Parathyroid adenoma (tissue), 2 donors: ENCODE results near the gene GRK3.

Experiments
- H2AFZ ChIP-seq: fragments of 300-600 bp; sonication (generic); one replicate; pipeline ENCODE4 v1.7.0; 2017; ENCODE audit warnings: antibody characterized with exemption, mild to moderate bottlenecking
- H3K27ac ChIP-seq: fragments of 300-600 bp; sonication (generic); one replicate; pipeline ENCODE4 v1.7.0; 2017
- H3K27me3 ChIP-seq: fragments of 300-600 bp; sonication (generic); one replicate; pipeline ENCODE4 v1.7.0; 2017; ENCODE audit warnings: low read length; ENCODE audit not compliant: control insufficient read depth, insufficient read depth
- H3K36me3 ChIP-seq: fragments of 300-600 bp; sonication (generic); one replicate; pipeline ENCODE4 v1.7.0; 2017; ENCODE audit warnings: low read length; ENCODE audit not compliant: control insufficient read depth, insufficient read depth
- H3K4me1 ChIP-seq: fragments of 300-600 bp; sonication (generic); one replicate; pipeline ENCODE4 v1.7.0; 2017; ENCODE audit warnings: control low read depth
- H3K4me2 ChIP-seq: fragments of 300-600 bp; sonication (generic); one replicate; pipeline ENCODE4 v1.7.0; 2017; ENCODE audit warnings: low read length
- H3K4me3 ChIP-seq: fragments of 300-600 bp; sonication (generic); one replicate; pipeline ENCODE4 v1.7.0; 2017; ENCODE audit warnings: low read depth, low read length
- H3K79me2 ChIP-seq: fragments of 300-600 bp; sonication (generic); one replicate; pipeline ENCODE4 v1.7.0; 2017; ENCODE audit warnings: control low read depth
- H3K9ac ChIP-seq: fragments of 300-600 bp; sonication (generic); one replicate; pipeline ENCODE4 v1.7.0; 2017; ENCODE audit warnings: mild to moderate bottlenecking
- H3K9me3 ChIP-seq: fragments of 300-600 bp; sonication (generic); one replicate; pipeline ENCODE4 v1.7.0; 2017; ENCODE audit warnings: low read length; ENCODE audit not compliant: control insufficient read depth
- TF ChIP-seq, protein P1 (sequence below): fragments of 300-600 bp; sonication (generic); IDR thresholded peaks from one replicate; pipeline ENCODE4 v1.7.0; 2017; ENCODE audit warnings: antibody characterized with exemption, mild to moderate bottlenecking
- donor health status: primary hyperparathyroidism.

GRK3 gene

DNA sequence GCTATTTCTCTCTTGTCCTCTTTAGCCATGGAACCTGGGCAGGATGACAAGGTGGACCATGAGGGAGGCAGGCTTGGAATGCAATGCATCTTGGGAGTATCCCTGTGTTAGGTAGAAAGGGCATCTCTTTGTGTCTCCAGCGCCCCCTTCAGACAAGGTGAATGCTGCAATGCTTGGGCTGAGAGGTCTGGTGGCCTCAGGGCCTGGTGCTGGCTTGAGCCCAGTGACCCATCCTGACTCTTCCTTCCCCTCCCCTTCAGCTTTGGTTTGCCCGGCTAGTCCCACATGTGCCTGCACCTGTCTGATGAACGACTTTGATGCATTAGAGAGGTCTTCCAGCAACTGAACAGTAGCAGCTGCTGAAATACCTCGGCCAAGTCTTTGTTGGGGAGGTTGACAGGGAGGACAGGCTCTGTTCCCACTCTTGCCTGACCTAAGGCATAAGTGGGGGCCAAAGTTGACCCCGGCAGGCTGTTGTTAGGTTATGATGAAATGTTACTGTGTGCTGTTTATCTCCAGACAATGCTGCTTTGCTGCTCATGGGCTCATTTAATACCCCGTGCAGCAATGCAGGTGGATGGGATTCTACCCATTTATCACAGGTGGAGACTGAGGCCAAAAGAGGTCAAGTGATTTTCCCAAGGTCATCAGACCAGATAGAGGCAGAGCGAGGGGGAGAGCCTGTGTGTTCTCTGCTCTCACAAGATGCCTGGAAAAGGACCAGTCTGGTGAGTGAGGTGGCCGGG is 200.0 kb downstream of the GRK3 start:
- Histone ChIP-seq H3K27ac (no peak overlapping the region), H3K4me3 (no peak overlapping the region), H3K36me3 (no peaks in the 10 kb centered on the region), H3K4me2 (no peak overlapping the region), H3K9me3 (no peaks in the 10 kb centered on the region), H2AFZ (no peak overlapping the region), H3K27me3 (no peaks in the 10 kb centered on the region), H3K79me2 (no peaks in the 10 kb centered on the region), H3K4me1 (no peaks in the 10 kb centered on the region), H3K9ac (no peak overlapping the region)
- TF ChIP-seq, protein P1, sequence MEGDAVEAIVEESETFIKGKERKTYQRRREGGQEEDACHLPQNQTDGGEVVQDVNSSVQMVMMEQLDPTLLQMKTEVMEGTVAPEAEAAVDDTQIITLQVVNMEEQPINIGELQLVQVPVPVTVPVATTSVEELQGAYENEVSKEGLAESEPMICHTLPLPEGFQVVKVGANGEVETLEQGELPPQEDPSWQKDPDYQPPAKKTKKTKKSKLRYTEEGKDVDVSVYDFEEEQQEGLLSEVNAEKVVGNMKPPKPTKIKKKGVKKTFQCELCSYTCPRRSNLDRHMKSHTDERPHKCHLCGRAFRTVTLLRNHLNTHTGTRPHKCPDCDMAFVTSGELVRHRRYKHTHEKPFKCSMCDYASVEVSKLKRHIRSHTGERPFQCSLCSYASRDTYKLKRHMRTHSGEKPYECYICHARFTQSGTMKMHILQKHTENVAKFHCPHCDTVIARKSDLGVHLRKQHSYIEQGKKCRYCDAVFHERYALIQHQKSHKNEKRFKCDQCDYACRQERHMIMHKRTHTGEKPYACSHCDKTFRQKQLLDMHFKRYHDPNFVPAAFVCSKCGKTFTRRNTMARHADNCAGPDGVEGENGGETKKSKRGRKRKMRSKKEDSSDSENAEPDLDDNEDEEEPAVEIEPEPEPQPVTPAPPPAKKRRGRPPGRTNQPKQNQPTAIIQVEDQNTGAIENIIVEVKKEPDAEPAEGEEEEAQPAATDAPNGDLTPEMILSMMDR, result no peak

DNA sequence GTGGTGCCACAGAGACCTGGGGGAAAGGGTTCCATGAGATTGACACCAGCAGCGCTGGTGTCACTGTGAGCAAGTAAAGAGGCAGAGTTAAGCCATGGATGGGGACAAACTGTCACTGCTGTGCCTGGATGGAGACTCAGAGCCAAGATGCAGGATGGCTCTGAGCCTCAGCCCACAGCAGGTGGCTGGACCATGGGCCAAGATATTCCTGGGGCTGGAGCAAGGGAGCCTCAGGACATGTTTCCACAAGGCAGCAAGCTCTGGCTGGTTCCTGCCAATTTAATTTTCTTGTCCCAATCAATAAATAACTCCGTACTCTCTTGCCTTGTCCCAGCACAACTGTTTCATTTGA is 200.5 kb downstream of the GRK3 start:
- Histone ChIP-seq H3K27me3 (no peaks in the 10 kb centered on the region), H3K4me1 (no peaks in the 10 kb centered on the region), H3K36me3 (no peaks in the 10 kb centered on the region), H3K79me2 (no peaks in the 10 kb centered on the region), H3K4me3 (no peak overlapping the region), H2AFZ (no peak overlapping the region), H3K9me3 (no peaks in the 10 kb centered on the region), H3K27ac (no peak overlapping the region), H3K9ac (no peak overlapping the region), H3K4me2 (no peak overlapping the region)
- TF ChIP-seq, protein P1, result no peak

DNA sequence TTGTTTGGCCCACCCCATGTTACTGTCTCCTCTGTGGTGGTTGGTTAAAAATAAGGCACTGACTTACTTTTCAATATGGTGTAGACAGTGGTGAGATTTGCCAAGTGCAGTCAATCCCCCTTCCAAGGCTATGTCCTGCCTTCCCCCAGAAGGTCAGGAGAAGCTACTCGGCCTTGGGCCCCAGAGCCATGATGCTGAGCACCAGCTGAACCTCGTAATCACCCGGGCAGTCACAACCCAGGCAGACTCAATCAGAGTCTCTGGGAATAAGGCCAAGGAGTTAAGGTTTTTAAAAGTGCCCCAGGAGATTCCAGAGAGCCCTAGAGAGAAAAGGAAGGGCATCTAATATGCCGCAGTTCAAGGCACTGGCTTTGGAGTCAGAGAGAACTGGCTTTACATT is 201.3 kb downstream of the GRK3 start:
- H3K4me1 ChIP-seq, result no peaks in the 10 kb centered on the region
- H3K4me3 ChIP-seq, result no peak overlapping the region
- no peak overlapping the region for H3K27ac ChIP-seq
- TF ChIP-seq, protein P1, result no peak
- H2AFZ ChIP-seq, result no peak overlapping the region
- H3K36me3 ChIP-seq, result no peaks in the 10 kb centered on the region
- no peaks in the 10 kb centered on the region for H3K9me3 ChIP-seq
- no peak overlapping the region for H3K9ac ChIP-seq
- no peaks in the 10 kb centered on the region for H3K79me2 ChIP-seq
- no peak overlapping the region for H3K4me2 ChIP-seq
- no peaks in the 10 kb centered on the region for H3K27me3 ChIP-seq

DNA sequence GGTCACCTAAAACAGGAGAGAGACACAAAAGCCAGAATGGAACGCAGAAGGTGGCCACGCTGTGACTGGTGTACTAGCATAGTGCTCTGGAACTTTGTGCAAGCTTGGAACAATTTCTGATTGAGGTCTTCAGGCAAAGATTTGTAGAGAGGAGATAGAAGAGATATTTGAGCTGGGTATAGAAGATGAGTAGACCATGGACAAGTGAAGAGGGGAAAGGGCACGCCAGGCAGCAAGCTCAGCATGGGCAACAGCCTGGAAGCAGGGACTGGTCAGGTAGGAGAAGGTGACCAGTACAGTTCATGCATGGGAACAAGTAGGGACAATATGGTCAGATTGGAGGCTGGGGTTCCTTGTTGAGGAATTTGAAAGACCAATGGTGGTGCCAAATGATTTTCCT is 201.9 kb downstream of the GRK3 start:
- Histone ChIP-seq H2AFZ (no peak overlapping the region), H3K4me1 (no peaks in the 10 kb centered on the region), H3K4me2 (no peak overlapping the region), H3K9me3 (no peaks in the 10 kb centered on the region), H3K27ac (no peak overlapping the region), H3K36me3 (no peaks in the 10 kb centered on the region), H3K9ac (no peak overlapping the region), H3K4me3 (no peak overlapping the region), H3K79me2 (no peaks in the 10 kb centered on the region), H3K27me3 (no peaks in the 10 kb centered on the region)
- TF ChIP-seq, protein P1, result no peak

DNA sequence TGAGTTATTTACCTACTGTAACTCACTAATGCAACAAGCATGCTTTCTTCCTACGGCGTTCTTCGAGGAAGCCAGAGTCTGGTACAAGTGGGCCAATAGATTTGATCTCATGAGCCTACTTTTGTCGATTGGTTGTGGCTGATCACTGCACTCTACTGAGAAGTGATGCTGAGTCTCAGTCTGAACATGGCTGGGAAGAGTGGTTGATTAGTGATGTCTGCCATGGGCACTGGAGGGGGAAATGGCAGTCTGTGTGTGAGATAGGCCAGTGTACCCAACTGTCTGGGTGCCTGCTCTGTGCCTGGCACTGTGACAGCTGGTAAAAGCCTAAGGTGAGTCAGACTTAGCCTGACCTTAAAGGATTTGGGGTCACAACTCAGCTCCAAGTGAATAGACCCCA is 205.9 kb downstream of the GRK3 start:
- TF ChIP-seq, protein P1, result no peak
- Histone ChIP-seq H3K27me3 (no peaks in the 10 kb centered on the region), H3K9ac (no peak overlapping the region), H3K9me3 (no peaks in the 10 kb centered on the region), H3K4me3 (no peak overlapping the region), H3K4me1 (no peaks in the 10 kb centered on the region), H3K27ac (no peak overlapping the region), H3K4me2 (no peak overlapping the region), H2AFZ (no peak overlapping the region), H3K36me3 (no peaks in the 10 kb centered on the region), H3K79me2 (no peaks in the 10 kb centered on the region)
